HCT116 (cell line): ENCODE results near the gene PNLIPRP3. TPM values are rescaled to one million over a fixed set of nuclear protein-coding genes. Genes with fewer than 3 reads are reported as not detected.

Experiments used
- ATAC-seq: fragments of 200-7000 bp; cut with Tn5 transposase; 2 replicates; pipeline ENCODE4 v1.9.1; 2020; ENCODE audit warnings: mild to moderate bottlenecking, moderate library complexity
- BruUV-seq: library from RNA; stranded (reverse); fragments of 400-500 nt; replicated peaks from 2 replicates; lab custom pipeline; 2021; lab: Mats Ljungman, UMichigan
- CTCF ChIA-PET: fragments of 300-600 bp; sonication (Branson Sonifier 250); formaldehyde crosslinking; loops from one replicate; lab custom pipeline; 2021; ENCODE audit warnings: antibody characterized with exemption; lab: Charles Lee
- POLR2A ChIA-PET: fragments of 300-600, 350-600 bp; sonication (Branson Sonifier 250); formaldehyde crosslinking; loops from one replicate; lab custom pipeline; 2021; ENCODE audit warnings: antibody characterized with exemption; lab: Charles Lee
- RAD21 ChIA-PET, 2 experiments: fragments of 300-600 bp; sonication (Branson Sonifier 250); formaldehyde crosslinking; loops; one replicate each; lab custom pipeline; 2023; ENCODE audit warnings: low total read pairs in 2 of 2; ENCODE audit not compliant: uncharacterized antibody in 2 of 2, unreplicated experiment in 2 of 2, low non-redundant PET in 1 of 2; lab: Charles Lee
- DNase-seq: peaks from one replicate; pipeline ENCODE4 v3.0.0-alpha.2; 2010; ENCODE audit warnings: low read depth, low spot score
- H2AFZ ChIP-seq: fragments of 200-600 bp; shearing (Covaris generic), sonication (generic); 2 replicates; pipeline ENCODE4 v1.6.1; 2017; ENCODE audit warnings: low read depth, mixed run types, mixed read lengths, antibody characterized with exemption, low read length; ENCODE audit not compliant: poor library complexity, severe bottlenecking
- H3K27ac ChIP-seq: 2 replicates; pipeline ENCODE4 v1.5.1; 2012; ENCODE audit warnings: low read depth, low read length
- H3K27me3 ChIP-seq: fragments of 200-600 bp; sonication (generic); 2 replicates; pipeline ENCODE4 v1.6.1; 2016; ENCODE audit warnings: mixed run types, low read length, mixed read lengths; ENCODE audit not compliant: insufficient read depth
- H3K36me3 ChIP-seq, 2 experiments: fragments of 200-500 bp in 1 of 2; fragments of 200-600 bp in 1 of 2; sonication (Bioruptor generic) in 1 of 2; sonication (generic) in 1 of 2; 2 replicates each; pipeline versions ENCODE4 v1.5.1 to v1.6.1; 2014 to 2016; ENCODE audit warnings: low read length in 2 of 2, inconsistent platforms in 1 of 2, mixed read lengths in 1 of 2, mixed run types in 1 of 2; ENCODE audit not compliant: insufficient read depth in 2 of 2, control insufficient read depth in 1 of 2
- H3K4me1 ChIP-seq, 2 experiments: fragments of 200-600 bp in 1 of 2; sonication (generic) in 1 of 2; 2 replicates each; pipeline versions ENCODE4 v1.5.1 to v1.6.1; 2012 to 2017; ENCODE audit warnings: low read length in 2 of 2, inconsistent platforms in 1 of 2, mild to moderate bottlenecking in 1 of 2, mixed read lengths in 1 of 2, mixed run types in 1 of 2, moderate library complexity in 1 of 2; ENCODE audit not compliant: insufficient read depth in 2 of 2, control insufficient read depth in 1 of 2
- H3K4me2 ChIP-seq: fragments of 200-600 bp; sonication (generic); 2 replicates; pipeline ENCODE4 v1.6.1; 2017; ENCODE audit warnings: mixed run types, low read length, mixed read lengths
- H3K4me3 ChIP-seq, 2 experiments: fragments of 200-600 bp in 1 of 2; sonication (generic) in 1 of 2; replicated peaks in 1 of 2; 2 replicates each; pipeline ENCODE4 v1.5.1; 2011 to 2016; ENCODE audit warnings: low read length in 2 of 2, control low read depth in 1 of 2, low read depth in 1 of 2, mild to moderate bottlenecking in 1 of 2, mixed read lengths in 1 of 2, mixed run types in 1 of 2
- H3K79me2 ChIP-seq: fragments of 200-600 bp; sonication (generic); 2 replicates; pipeline ENCODE4 v1.6.1; 2017; ENCODE audit warnings: mild to moderate bottlenecking, mixed run types, low read length, moderate library complexity, mixed read lengths; ENCODE audit not compliant: insufficient read depth
- H3K9ac ChIP-seq: fragments of 200-600 bp; sonication (generic); 2 replicates; pipeline ENCODE4 v1.6.1; 2016; ENCODE audit warnings: low read length, mixed read lengths
- H3K9me2 ChIP-seq: fragments of 200-600 bp; sonication (generic), shearing (Covaris generic); 2 replicates; pipeline ENCODE4 v1.6.1; 2017; ENCODE audit warnings: mixed run types, mild to moderate bottlenecking, moderate library complexity; ENCODE audit not compliant: insufficient read depth
- H3K9me3 ChIP-seq, 2 experiments: fragments of 200-500 bp in 1 of 2; fragments of 200-600 bp in 1 of 2; sonication (Bioruptor generic) in 1 of 2; sonication (generic) in 1 of 2; 2 replicates each; pipeline ENCODE4 v1.6.1; 2014 to 2017; ENCODE audit warnings: low read length in 2 of 2, mixed read lengths in 2 of 2, inconsistent platforms in 1 of 2, low read depth in 1 of 2, mild to moderate bottlenecking in 1 of 2, mixed run types in 1 of 2, moderate library complexity in 1 of 2; ENCODE audit not compliant: control insufficient read depth in 1 of 2, insufficient read depth in 1 of 2
- H4K20me1 ChIP-seq: fragments of 200-600 bp; sonication (generic), shearing (Covaris generic); 2 replicates; pipeline ENCODE4 v1.6.1; 2017; ENCODE audit warnings: mixed run types, mild to moderate bottlenecking, moderate library complexity; ENCODE audit not compliant: insufficient read depth
- EGR1 ChIP-seq: IDR thresholded peaks from 2 replicates; pipeline ENCODE4 v1.6.1; 2012; ENCODE audit warnings: low read depth
- EZH2 ChIP-seq: fragments of 200-600 bp; sonication (generic); IDR thresholded peaks from 2 replicates; pipeline ENCODE4 v1.6.1; 2017; ENCODE audit warnings: antibody characterized with exemption, mixed run types
- POLR2A ChIP-seq: IDR thresholded peaks from 2 replicates; pipeline ENCODE4 v1.7.0; 2011; ENCODE audit warnings: borderline replicate concordance; ENCODE audit not compliant: insufficient read depth, insufficient read length; ENCODE audit errors: extremely low read depth
- RAD21 ChIP-seq: IDR thresholded peaks from 2 replicates; pipeline ENCODE4 v1.6.1; 2012; ENCODE audit warnings: low read depth, mild to moderate bottlenecking
- intact Hi-C: fragments of 100-400 bp; cut with micrococcal nuclease; formaldehyde crosslinking; loops from 2 replicates; pipeline ENCODE4 v1.10.0; 2022
- total RNA-seq: library from RNA; stranded (reverse); gene quantifications from one replicate; pipeline ENCODE4 v1.2.1, GENCODE V29; 2021; ENCODE audit not compliant: unreplicated experiment
- TF ChIP-seq, protein P1 (sequence below), 3 experiments: fragments of 200-600 bp in 1 of 3; sonication (generic) in 1 of 3; IDR thresholded peaks in 2 of 3; conservative IDR thresholded peaks in 1 of 3; 2 replicates each; pipeline ENCODE4 v1.5.1; 2012 to 2017; ENCODE audit warnings: low read depth in 2 of 3, low read length in 2 of 3, antibody characterized with exemption in 1 of 3, borderline replicate concordance in 1 of 3, control low read depth in 1 of 3, mild to moderate bottlenecking in 1 of 3, mixed read lengths in 1 of 3, mixed run types in 1 of 3, moderate library complexity in 1 of 3; ENCODE audit not compliant: insufficient read depth in 1 of 3
- TF ChIP-seq, protein P2 (sequence below): IDR thresholded peaks from 2 replicates; pipeline ENCODE4 v1.6.1; 2012

The PNLIPRP3 gene
- total RNA-seq, 1 experiment from 2014 or later: not detected

DNA sequence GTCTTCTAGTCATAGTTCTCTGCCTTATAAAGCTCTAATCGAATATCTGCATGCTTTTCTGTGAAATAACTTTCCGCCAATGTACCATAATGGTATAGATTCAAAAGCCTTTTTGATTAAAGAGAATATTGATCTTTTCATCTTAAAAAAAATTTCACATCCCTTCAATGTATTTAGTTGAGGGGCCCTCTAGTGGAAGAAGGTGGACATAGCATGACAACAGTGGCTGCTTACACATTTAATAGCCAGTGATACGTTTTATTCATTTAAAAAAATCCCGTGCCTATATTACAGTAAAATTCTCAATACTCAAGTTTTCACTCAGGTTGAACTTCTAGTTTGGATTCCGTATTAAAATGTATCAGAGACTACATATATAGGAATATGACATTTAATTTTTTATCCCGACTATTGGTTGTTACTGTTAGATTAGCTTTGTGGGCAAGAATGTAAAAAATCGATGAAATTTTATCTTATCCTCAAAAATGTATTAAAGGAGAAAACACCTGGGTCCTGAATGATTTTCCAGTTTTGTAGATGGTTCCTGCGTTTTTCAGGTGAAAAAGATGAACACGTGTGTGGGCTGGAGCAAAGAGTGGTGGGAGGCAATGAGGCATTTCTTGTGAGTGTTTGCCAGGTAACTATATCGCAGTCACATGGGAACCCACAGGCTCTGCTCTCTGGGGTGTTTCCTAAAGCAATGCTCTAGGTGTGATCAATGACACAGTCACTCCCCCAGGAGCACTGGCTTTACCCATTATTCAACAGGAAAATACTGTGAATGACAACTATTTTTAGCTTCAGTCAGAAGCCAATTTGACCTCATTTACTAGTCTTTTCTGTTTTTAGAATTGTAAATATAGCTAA lies 94.0 kb downstream of the PNLIPRP3 start:
- no peaks in the 10 kb centered on the region for H3K9me2 ChIP-seq
- H2AFZ ChIP-seq: peak overlapping the region; percentile 39
- no peak overlapping the region for H3K4me3 ChIP-seq
- H3K27me3 ChIP-seq: peaks cover 30% of the 10 kb centered on the region
- H3K9ac ChIP-seq: no peak overlapping the region
- H4K20me1 ChIP-seq: no peaks in the 10 kb centered on the region
- H3K9me3 ChIP-seq: no peaks in the 10 kb centered on the region
- peak; percentile 84 for ATAC-seq
- no TSS peak for BruUV-seq
- peak; percentile 62 for DNase-seq
- no peaks in the 10 kb centered on the region for H3K36me3 ChIP-seq
- H3K27ac ChIP-seq: no peak overlapping the region
- intact Hi-C loops: loop anchor here (2.0 to 5.0 kb wide), 2 partner anchors 49 to 77 kb away; no protein-coding TSS in a partner anchor
- TF ChIP-seq POLR2A: no peak
- TF ChIP-seq, protein P1, sequence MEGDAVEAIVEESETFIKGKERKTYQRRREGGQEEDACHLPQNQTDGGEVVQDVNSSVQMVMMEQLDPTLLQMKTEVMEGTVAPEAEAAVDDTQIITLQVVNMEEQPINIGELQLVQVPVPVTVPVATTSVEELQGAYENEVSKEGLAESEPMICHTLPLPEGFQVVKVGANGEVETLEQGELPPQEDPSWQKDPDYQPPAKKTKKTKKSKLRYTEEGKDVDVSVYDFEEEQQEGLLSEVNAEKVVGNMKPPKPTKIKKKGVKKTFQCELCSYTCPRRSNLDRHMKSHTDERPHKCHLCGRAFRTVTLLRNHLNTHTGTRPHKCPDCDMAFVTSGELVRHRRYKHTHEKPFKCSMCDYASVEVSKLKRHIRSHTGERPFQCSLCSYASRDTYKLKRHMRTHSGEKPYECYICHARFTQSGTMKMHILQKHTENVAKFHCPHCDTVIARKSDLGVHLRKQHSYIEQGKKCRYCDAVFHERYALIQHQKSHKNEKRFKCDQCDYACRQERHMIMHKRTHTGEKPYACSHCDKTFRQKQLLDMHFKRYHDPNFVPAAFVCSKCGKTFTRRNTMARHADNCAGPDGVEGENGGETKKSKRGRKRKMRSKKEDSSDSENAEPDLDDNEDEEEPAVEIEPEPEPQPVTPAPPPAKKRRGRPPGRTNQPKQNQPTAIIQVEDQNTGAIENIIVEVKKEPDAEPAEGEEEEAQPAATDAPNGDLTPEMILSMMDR (IDR thresholded peaks at IDR 0.05 in 2 of 3, conservative IDR thresholded peaks at IDR 0.05 in 1 of 3; ENCODE audit: borderline replicate concordance in 1 of 3, insufficient read depth in 1 of 3, low read depth in 2 of 3, low read length in 2 of 3): peak; percentile 72 to 96 (median 84)
- TF ChIP-seq RAD21: peak; percentile 67
- H3K79me2 ChIP-seq: no peaks in the 10 kb centered on the region
- POLR2A ChIA-PET: no interaction called here
- CTCF ChIA-PET: interaction anchor here (0.6 to 2.1 kb wide), 9 partner anchors 8 to 654 kb away, joined by 3 to 14 read pairs (median 3); no protein-coding TSS in a partner anchor
- RAD21 ChIA-PET: no interaction called here
- H3K4me1 ChIP-seq: no peaks in the 10 kb centered on the region
- peak overlapping the region; percentile 16 for H3K4me2 ChIP-seq

DNA sequence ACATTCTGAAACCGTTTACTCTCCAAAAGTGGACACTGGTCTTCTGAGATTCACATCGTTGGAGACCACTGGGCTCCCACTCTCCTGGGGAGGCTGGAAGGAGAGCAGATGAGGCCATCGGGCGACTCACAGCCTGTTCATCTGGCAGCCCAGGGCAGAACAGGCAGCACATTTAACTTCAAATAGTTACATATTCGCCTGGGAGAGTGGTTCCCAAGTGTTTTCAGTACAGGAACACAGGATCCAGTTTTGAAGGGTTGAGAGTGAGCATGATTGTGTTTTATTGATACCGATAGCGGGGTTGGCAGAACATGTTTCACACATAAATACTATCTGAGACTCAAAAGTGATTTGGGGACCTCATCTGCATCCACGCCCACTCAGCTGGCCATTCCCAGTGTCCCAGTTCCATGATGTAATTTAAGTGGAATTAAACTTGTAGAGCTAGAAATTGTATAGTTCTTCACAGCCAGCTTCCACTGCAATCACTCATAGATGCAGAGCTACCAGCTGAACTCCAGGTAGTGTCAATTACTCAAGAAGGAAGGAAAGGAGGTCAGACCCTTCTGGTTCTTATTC lies 95.2 kb downstream of the PNLIPRP3 start:
- no peak overlapping the region for H3K4me3 ChIP-seq
- no peak overlapping the region for H3K27ac ChIP-seq
- H3K36me3 ChIP-seq: no peaks in the 10 kb centered on the region
- no peak overlapping the region for H3K4me2 ChIP-seq
- H4K20me1 ChIP-seq: no peaks in the 10 kb centered on the region
- H3K9me2 ChIP-seq: no peaks in the 10 kb centered on the region
- intact Hi-C loops: loop anchor here (5.0 kb wide), 1 partner anchor 51 kb away; no protein-coding TSS in a partner anchor
- DNase-seq (no peak), ATAC-seq (no peak)
- no TSS peak for BruUV-seq
- POLR2A ChIA-PET: no interaction called here
- no peaks in the 10 kb centered on the region for H3K4me1 ChIP-seq
- no peaks in the 10 kb centered on the region for H3K79me2 ChIP-seq
- RAD21 ChIA-PET: no interaction called here
- TF ChIP-seq, protein P2, sequence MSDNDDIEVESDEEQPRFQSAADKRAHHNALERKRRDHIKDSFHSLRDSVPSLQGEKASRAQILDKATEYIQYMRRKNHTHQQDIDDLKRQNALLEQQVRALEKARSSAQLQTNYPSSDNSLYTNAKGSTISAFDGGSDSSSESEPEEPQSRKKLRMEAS: no peak
- 0 out of 2 replicates have a peak, but pooled peaks have one; percentile 79 for TF ChIP-seq EZH2
- TF ChIP-seq EGR1: no peak
- no peak overlapping the region for H3K9ac ChIP-seq
- no peak overlapping the region for H2AFZ ChIP-seq
- CTCF ChIA-PET: interaction anchor here (1.2 to 2.1 kb wide), 7 partner anchors 10 to 652 kb away, joined by 3 to 14 read pairs (median 7); no protein-coding TSS in a partner anchor
- H3K27me3 ChIP-seq: peaks cover 30% of the 10 kb centered on the region
- H3K9me3 ChIP-seq: no peaks in the 10 kb centered on the region
